SW 1271 (cell line): Measurements from ENCODE around the gene VEGFD.

Experiments
- DNase-seq, 2 experiments: peaks; one replicate each; lab custom pipeline; 2025; lab: John Stamatoyannopoulos, UW

The VEGFD gene

DNA sequence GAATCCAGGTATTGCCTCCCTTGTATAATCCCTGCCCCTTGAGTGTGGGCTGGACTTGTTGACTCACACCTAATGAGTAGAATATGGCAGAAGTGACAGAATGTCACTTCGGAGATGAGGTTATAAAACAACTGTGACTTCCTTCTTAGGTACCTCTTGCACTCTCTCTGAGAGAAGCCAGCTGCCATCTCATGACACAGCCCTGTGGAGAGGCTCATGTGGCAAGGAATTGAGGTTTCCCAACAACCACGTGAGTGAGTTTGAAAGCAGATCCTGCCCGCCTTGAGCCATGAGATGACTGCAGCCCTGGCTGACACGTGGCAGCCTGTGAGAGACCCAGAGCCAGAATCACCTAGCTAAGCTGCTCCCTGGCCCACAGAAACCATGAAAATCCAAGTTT is 82.3 kb downstream of the VEGFD start:
- no peak for DNase-seq

DNA sequence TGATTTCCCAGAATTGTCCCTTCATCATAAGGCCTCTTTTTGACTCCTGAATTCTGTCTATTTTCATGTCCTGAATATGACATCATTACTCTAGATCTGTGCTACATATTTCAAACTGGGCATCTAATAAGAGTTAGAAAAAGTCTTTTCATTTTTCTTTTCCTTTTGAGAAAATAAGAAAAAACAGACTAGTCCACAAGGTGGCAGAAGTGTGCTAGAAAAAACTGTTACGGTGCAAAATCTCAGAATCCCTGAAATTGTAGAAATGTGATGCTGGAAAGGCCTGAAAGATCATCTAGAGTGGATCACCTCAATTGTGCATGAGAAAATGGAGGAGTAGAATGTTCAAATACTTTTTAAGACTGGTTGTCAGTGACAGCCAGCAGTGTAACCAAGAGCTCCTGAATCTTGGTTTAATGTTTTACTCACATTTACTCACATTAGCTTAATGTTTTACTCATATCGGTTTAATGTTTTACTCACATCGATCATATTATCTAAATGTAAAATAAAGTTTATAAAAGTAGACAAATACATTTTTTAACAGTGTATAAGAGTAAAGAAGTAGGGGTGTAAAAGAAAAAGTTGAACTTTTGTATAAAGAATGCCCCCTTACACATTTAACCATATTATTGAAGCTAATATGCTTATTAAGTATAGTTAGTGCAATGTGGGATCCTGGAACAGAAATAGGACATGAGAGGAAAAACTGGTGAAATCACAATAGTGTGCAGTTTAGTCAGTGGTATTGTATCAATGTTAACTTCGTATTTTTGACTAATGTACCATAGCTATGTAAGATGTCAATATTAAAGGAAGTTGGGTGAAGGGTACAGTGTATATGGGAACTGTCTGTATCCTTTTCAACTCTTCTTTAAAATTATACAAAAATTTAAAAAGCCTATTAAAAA is 84.0 kb downstream of the VEGFD start:
- DNase-seq = no peak

DNA sequence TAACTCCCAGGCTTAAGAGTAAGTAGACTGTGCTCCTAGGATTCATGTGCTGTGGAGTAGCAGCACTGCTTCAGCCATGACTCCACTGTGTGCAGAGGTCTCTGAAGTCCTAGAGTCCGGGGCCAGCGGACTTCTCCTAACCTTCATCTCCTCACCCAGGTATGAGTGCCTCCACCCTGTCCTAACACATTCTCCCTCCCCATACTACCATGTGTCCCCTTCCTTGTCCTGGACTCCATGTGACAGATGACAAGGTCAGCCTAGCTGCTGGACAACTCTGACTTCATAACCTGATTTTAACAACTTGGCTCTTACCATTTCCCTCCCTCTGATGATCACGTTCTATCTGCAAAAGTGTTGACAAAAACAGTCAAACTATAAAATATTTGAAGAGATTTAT is 85.4 kb downstream of the VEGFD start:
- no peak for DNase-seq

DNA sequence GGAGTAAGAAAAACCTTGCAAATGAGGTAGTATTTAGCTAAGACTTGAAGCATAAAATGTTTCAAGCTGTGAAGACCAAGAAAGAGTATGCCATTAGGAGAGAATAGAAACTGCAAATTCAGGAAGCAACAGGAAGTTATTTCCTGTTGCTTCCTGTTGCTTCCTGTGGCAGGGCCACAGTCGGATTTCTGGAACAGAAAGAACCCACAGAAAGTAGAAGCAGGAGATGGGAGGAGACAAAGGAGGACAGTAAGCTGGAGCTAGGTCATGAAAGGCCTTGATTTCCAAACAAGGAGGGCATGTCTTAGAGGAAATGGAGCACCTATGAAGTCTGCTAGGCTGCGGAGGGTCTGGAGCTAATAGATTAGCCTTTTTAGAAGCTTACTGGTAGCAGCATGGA is 86.0 kb downstream of the VEGFD start:
- DNase-seq = no peak
